WTC11 (cell line): Measurements from ENCODE around the gene ZNF202. TPM values are rescaled to one million over a fixed set of nuclear protein-coding genes. Genes with fewer than 3 reads are reported as not detected.

ENCODE experiments used
- ATAC-seq: fragments of 200-7000 bp; cut with Tn5 transposase; 2 replicates; pipeline ENCODE4 v1.10.0; 2021; ENCODE audit warnings: mild to moderate bottlenecking, moderate library complexity
- CTCF ChIA-PET: fragments of 300-600 bp; sonication (Branson Sonifier 250); formaldehyde crosslinking; loops from one replicate; lab custom pipeline; 2021; ENCODE audit warnings: antibody characterized with exemption; lab: Charles Lee
- POLR2A ChIA-PET: fragments of 350-600 bp; sonication (Branson Sonifier 250); formaldehyde crosslinking; loops from one replicate; lab custom pipeline; 2021; ENCODE audit warnings: antibody characterized with exemption; lab: Charles Lee
- DNase-seq: peaks from one replicate; pipeline ENCODE4 v3.0.0; 2021; ENCODE audit warnings: low spot score
- H3K27ac Mint-ChIP-seq: 2 replicates; pipeline ENCODE4 v1.8.0; 2021; ENCODE audit warnings: mixed read lengths
- H3K27me3 Mint-ChIP-seq: 2 replicates; pipeline ENCODE4 v1.8.0; 2021; ENCODE audit warnings: low read depth, mild to moderate bottlenecking, moderate library complexity, mixed read lengths
- H3K36me3 Mint-ChIP-seq: 2 replicates; pipeline ENCODE4 v1.8.0; 2021; ENCODE audit warnings: mixed read lengths
- H3K4me1 Mint-ChIP-seq: 2 replicates; pipeline ENCODE4 v1.8.0; 2022; ENCODE audit warnings: mixed read lengths
- H3K4me3 Mint-ChIP-seq: 2 replicates; pipeline ENCODE4 v1.8.0; 2021; ENCODE audit warnings: mild to moderate bottlenecking, moderate library complexity, mixed read lengths
- H3K9me3 Mint-ChIP-seq: 2 replicates; pipeline ENCODE4 v1.8.0; 2021; ENCODE audit warnings: mixed read lengths
- AFF4 ChIP-seq: sonication (generic); formaldehyde crosslinking; IDR thresholded peaks from 2 replicates; pipeline ENCODE4 v1.8.1; 2023; ENCODE audit warnings: mild to moderate bottlenecking, missing genetic modification reagents, borderline replicate concordance
- ATF2 ChIP-seq: sonication (generic); formaldehyde crosslinking; IDR thresholded peaks from 2 replicates; pipeline ENCODE4 v1.8.1; 2022; ENCODE audit warnings: low read depth, missing genetic modification reagents, borderline replicate concordance
- FOXJ3 ChIP-seq: sonication (generic); formaldehyde crosslinking; IDR thresholded peaks from 2 replicates; pipeline ENCODE4 v1.9.0; 2021; ENCODE audit warnings: missing genetic modification reagents, mild to moderate bottlenecking, borderline replicate concordance
- IRF2 ChIP-seq: sonication (generic); formaldehyde crosslinking; IDR thresholded peaks from 2 replicates; pipeline ENCODE4 v1.8.0; 2022; ENCODE audit warnings: low read depth, missing genetic modification reagents, borderline replicate concordance
- JUN ChIP-seq: sonication (generic); formaldehyde crosslinking; IDR thresholded peaks from 2 replicates; pipeline ENCODE4 v1.8.0; 2023; ENCODE audit warnings: mild to moderate bottlenecking, missing genetic modification reagents
- NR1H2 ChIP-seq: sonication (generic); formaldehyde crosslinking; IDR thresholded peaks from 2 replicates; pipeline ENCODE4 v1.9.0; 2021; ENCODE audit warnings: mild to moderate bottlenecking, moderate library complexity, missing genetic modification reagents
- NR2C2 ChIP-seq: sonication (generic); formaldehyde crosslinking; IDR thresholded peaks from 2 replicates; pipeline ENCODE4 v1.8.0; 2022; ENCODE audit warnings: mild to moderate bottlenecking, missing genetic modification reagents
- USF1 ChIP-seq: sonication (generic); formaldehyde crosslinking; IDR thresholded peaks from 2 replicates; pipeline ENCODE4 v1.8.0; 2022; ENCODE audit warnings: mild to moderate bottlenecking, missing genetic modification reagents
- ZNF232 ChIP-seq: sonication (generic); formaldehyde crosslinking; IDR thresholded peaks from 2 replicates; pipeline ENCODE4 v1.8.0; 2022; ENCODE audit warnings: mild to moderate bottlenecking, missing genetic modification reagents
- ZNF281 ChIP-seq: sonication (generic); formaldehyde crosslinking; IDR thresholded peaks from 2 replicates; pipeline ENCODE4 v1.8.0; 2023; ENCODE audit warnings: mild to moderate bottlenecking, missing genetic modification reagents
- ZNF396 ChIP-seq: fragments of 250-450 bp; sonication (Bioruptor Pico); IDR thresholded peaks from 2 replicates; pipeline ENCODE4 v1.8.0; 2021; ENCODE audit warnings: mild to moderate bottlenecking, moderate library complexity, borderline replicate concordance
- ZNF416 ChIP-seq: fragments of 250-450 bp; sonication (Bioruptor Pico); IDR thresholded peaks from 2 replicates; pipeline ENCODE4 v1.9.0; 2021; ENCODE audit warnings: mild to moderate bottlenecking, inconsistent platforms
- ZNF423 ChIP-seq: fragments of 250-450 bp; sonication (Bioruptor Pico); IDR thresholded peaks from 2 replicates; pipeline ENCODE4 v2.1.2; 2022; ENCODE audit warnings: mild to moderate bottlenecking, moderate library complexity
- total RNA-seq: library from RNA; stranded (reverse); gene quantifications from 3 replicates; pipeline ENCODE4 v1.2.3, GENCODE V29; 2021
- TF ChIP-seq, protein P1 (sequence below): fragments of 250-450 bp; sonication (Bioruptor Pico); IDR thresholded peaks from 2 replicates; pipeline ENCODE4 v1.9.0; 2021; ENCODE audit warnings: moderate library complexity, mild to moderate bottlenecking, inconsistent platforms, borderline replicate concordance
- TF ChIP-seq, protein P2 (sequence below): sonication (generic); formaldehyde crosslinking; IDR thresholded peaks from 2 replicates; pipeline ENCODE4 v1.8.1; 2023; ENCODE audit warnings: mild to moderate bottlenecking, missing genetic modification reagents
- TF ChIP-seq, protein P3 (sequence below): sonication (generic); formaldehyde crosslinking; IDR thresholded peaks from 2 replicates; pipeline ENCODE4 v1.8.0; 2022; ENCODE audit warnings: mild to moderate bottlenecking, missing genetic modification reagents
- TF ChIP-seq, protein P4 (sequence below): fragments of 250-450 bp; sonication (Bioruptor Pico); IDR thresholded peaks from 2 replicates; pipeline ENCODE4 v1.9.0; 2021; ENCODE audit warnings: mild to moderate bottlenecking

The ZNF202 gene
- total RNA-seq, 1 experiment from 2014 or later: 29.9 TPM

DNA sequence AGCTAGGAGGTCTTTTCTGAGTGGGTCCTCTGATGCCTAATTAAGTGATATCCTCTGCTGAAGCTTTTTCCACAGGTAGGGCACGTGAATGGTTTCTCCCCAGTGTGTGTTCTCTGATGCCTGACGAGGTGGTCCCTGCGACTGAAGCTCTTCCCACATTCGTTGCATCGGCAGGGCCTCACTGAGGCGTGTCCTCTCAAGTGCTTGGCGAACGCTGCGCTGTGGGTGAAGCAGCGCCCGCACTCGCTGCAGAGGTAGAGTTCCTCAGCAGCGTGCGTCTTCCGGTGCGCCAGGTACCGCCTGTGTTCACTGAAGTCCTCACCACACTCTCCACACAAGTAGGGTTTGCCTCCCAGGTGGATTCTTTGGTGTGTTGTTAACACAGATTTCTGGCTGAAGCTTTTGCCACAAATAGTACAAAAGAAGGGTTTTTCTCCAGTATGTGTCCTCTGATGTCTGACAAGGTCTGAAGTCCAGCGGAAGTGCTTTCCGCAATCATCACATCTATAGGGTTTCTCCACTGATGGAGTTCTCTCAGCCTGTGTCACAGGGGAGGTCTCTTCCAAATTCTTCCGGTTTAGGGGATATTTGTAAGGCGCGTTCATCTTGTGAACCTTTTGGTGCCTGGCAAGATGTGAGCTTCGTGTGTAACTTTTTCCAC, 15.3 kb downstream of the ZNF202 start:
- Mint-ChIP-seq H3K27me3 (no peaks in the 10 kb centered on the region), H3K4me1 (no peaks in the 10 kb centered on the region), H3K36me3 (0 out of 2 replicates have a peak, but pooled peaks cover 6% of the 10 kb centered on the region), H3K27ac (no peak overlapping the region), H3K9me3 (peaks cover 7% of the 10 kb centered on the region), H3K4me3 (no peak overlapping the region)
- no peak for TF ChIP-seq ZNF232
- TF ChIP-seq ZNF396 (CRISPR knock-in tag): no peak
- TF ChIP-seq IRF2 (CRISPR knock-in tag): no peak
- no peak for TF ChIP-seq NR2C2 (CRISPR knock-in tag)
- TF ChIP-seq ZNF281: no peak
- no peak for TF ChIP-seq USF1 (CRISPR knock-in tag)
- TF ChIP-seq, protein P1, sequence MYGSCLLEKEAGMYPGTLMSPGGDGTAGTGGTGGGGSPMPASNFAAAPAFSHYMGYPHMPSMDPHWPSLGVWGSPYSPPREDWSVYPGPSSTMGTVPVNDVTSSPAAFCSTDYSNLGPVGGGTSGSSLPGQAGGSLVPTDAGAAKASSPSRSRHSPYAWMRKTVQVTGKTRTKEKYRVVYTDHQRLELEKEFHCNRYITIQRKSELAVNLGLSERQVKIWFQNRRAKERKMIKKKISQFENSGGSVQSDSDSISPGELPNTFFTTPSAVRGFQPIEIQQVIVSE (CRISPR knock-in tag): no peak
- TF ChIP-seq, protein P2, sequence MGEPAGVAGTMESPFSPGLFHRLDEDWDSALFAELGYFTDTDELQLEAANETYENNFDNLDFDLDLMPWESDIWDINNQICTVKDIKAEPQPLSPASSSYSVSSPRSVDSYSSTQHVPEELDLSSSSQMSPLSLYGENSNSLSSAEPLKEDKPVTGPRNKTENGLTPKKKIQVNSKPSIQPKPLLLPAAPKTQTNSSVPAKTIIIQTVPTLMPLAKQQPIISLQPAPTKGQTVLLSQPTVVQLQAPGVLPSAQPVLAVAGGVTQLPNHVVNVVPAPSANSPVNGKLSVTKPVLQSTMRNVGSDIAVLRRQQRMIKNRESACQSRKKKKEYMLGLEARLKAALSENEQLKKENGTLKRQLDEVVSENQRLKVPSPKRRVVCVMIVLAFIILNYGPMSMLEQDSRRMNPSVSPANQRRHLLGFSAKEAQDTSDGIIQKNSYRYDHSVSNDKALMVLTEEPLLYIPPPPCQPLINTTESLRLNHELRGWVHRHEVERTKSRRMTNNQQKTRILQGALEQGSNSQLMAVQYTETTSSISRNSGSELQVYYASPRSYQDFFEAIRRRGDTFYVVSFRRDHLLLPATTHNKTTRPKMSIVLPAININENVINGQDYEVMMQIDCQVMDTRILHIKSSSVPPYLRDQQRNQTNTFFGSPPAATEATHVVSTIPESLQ (CRISPR knock-in tag): no peak
- no peak for TF ChIP-seq ZNF423 (CRISPR knock-in tag)
- TF ChIP-seq, protein P3, sequence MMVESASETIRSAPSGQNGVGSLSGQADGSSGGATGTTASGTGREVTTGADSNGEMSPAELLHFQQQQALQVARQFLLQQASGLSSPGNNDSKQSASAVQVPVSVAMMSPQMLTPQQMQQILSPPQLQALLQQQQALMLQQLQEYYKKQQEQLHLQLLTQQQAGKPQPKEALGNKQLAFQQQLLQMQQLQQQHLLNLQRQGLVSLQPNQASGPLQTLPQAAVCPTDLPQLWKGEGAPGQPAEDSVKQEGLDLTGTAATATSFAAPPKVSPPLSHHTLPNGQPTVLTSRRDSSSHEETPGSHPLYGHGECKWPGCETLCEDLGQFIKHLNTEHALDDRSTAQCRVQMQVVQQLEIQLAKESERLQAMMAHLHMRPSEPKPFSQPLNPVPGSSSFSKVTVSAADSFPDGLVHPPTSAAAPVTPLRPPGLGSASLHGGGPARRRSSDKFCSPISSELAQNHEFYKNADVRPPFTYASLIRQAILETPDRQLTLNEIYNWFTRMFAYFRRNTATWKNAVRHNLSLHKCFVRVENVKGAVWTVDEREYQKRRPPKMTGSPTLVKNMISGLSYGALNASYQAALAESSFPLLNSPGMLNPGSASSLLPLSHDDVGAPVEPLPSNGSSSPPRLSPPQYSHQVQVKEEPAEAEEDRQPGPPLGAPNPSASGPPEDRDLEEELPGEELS (CRISPR knock-in tag): no peak
- TF ChIP-seq, protein P4, sequence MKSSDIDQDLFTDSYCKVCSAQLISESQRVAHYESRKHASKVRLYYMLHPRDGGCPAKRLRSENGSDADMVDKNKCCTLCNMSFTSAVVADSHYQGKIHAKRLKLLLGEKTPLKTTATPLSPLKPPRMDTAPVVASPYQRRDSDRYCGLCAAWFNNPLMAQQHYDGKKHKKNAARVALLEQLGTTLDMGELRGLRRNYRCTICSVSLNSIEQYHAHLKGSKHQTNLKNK (CRISPR knock-in tag): no peak
- ChIA-PET POLR2A (no interaction called here), CTCF (no interaction called here)
- no peak for ATAC-seq
- DNase-seq: no peak

GRCh38 chr11:123719452-123719851, 22.0 kb downstream of the ZNF202 start:
- TF ChIP-seq ATF2 (CRISPR knock-in tag) (no peak), FOXJ3 (CRISPR knock-in tag) (no peak), JUN (CRISPR knock-in tag) (no peak), NR1H2 (no peak), ZNF416 (CRISPR knock-in tag) (no peak), AFF4 (CRISPR knock-in tag) (no peak)
- TF ChIP-seq, all 79 proteins: peak for 0
- Mint-ChIP-seq H3K9me3 (no peaks in the 10 kb centered on the region), H3K36me3 (0 out of 2 replicates have a peak, but pooled peaks cover 6% of the 10 kb centered on the region), H3K27ac (no peak overlapping the region), H3K4me1 (no peaks in the 10 kb centered on the region), H3K4me3 (no peak overlapping the region), H3K27me3 (no peaks in the 10 kb centered on the region)
- DNase-seq: no peak
- ATAC-seq: no peak
- POLR2A ChIA-PET: no interaction called here
- CTCF ChIA-PET: interaction anchor here (2.2 kb wide), 1 partner anchor 12 kb away, joined by 6 read pairs; no protein-coding TSS in a partner anchor
